Esophagus muscularis mucosa (tissue), 3 donors: ENCODE measurements around the gene USP32.

ENCODE experiments used
- POLR2A ChIP-seq: fragments of 450-650 bp; IDR thresholded peaks from one replicate; pipeline ENCODE4 v1.6.1; 2017; ENCODE audit warnings: antibody characterized with exemption, moderate library complexity, mild to moderate bottlenecking, low read depth
- TF ChIP-seq, protein P1 (sequence below), 3 experiments: fragments of 200-600 bp in 2 of 3; fragments of 450-650 bp in 1 of 3; sonication (generic) in 2 of 3; IDR thresholded peaks; one replicate each; pipeline ENCODE4 v1.5.1; 2017 to 2019; ENCODE audit warnings: antibody characterized with exemption in 3 of 3, mild to moderate bottlenecking in 2 of 3, moderate library complexity in 1 of 3

DNA sequence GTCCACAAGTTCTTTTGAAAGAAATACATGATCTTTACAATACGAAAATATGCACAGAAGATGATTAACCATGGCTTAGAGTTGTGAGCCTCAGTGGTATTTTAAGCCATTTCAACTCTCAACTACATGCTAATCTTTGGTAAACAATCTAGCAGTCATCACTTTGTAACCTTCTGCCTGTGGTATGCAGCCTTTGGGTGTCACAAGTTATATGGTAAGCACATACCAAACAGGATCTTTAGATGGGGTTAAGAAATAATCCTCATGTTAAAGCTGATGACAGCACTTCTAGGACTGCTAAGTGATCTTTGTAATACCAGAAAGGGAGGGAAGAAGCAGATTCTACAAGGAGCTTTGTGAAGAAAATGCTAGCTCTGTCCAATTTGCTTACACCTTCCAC lies 167.9 kb downstream of the USP32 start:
- TF ChIP-seq, protein P1, sequence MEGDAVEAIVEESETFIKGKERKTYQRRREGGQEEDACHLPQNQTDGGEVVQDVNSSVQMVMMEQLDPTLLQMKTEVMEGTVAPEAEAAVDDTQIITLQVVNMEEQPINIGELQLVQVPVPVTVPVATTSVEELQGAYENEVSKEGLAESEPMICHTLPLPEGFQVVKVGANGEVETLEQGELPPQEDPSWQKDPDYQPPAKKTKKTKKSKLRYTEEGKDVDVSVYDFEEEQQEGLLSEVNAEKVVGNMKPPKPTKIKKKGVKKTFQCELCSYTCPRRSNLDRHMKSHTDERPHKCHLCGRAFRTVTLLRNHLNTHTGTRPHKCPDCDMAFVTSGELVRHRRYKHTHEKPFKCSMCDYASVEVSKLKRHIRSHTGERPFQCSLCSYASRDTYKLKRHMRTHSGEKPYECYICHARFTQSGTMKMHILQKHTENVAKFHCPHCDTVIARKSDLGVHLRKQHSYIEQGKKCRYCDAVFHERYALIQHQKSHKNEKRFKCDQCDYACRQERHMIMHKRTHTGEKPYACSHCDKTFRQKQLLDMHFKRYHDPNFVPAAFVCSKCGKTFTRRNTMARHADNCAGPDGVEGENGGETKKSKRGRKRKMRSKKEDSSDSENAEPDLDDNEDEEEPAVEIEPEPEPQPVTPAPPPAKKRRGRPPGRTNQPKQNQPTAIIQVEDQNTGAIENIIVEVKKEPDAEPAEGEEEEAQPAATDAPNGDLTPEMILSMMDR (IDR thresholded peaks at IDR 0.05): no peak
- no peak for TF ChIP-seq POLR2A
